A673 (cell line): ENCODE results near the gene PES1.

Source experiments
- EZH2 ChIP-seq: fragments of 200-600 bp; sonication (generic); IDR thresholded peaks from 2 replicates; pipeline ENCODE4 v1.6.1; 2017; ENCODE audit warnings: borderline replicate concordance, low read depth, mild to moderate bottlenecking, mixed read lengths, antibody characterized with exemption, low read length; ENCODE audit not compliant: poor library complexity, severe bottlenecking
- TF ChIP-seq, protein P1 (sequence below): fragments of 300-800, 200-600 bp; sonication (generic); conservative IDR thresholded peaks from 2 replicates; pipeline ENCODE4 v1.5.1; 2017; ENCODE audit warnings: low read depth, mild to moderate bottlenecking, antibody characterized with exemption, low read length, moderate library complexity, mixed read lengths

DNA sequence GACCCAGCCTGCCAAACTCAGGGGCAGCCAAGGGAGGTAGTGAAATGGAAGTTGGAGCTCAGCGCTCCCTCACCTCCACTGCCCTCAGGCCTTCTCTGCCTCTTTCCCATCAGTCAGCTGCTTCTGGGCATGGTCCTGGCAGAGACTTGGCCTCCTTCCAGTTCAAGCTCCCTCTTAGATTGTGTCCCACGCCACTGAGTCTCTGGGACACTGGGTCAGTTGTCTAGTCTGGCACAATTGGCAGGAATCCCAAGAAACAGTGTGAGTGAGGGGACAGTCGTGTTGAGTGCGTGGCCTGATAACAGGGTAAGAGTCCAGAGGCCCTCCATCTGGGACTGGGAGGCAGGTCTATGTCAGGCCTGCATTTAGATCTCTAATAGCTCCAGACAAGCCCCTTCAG, 36.8 kb upstream of the PES1 start:
- TF ChIP-seq, protein P1, sequence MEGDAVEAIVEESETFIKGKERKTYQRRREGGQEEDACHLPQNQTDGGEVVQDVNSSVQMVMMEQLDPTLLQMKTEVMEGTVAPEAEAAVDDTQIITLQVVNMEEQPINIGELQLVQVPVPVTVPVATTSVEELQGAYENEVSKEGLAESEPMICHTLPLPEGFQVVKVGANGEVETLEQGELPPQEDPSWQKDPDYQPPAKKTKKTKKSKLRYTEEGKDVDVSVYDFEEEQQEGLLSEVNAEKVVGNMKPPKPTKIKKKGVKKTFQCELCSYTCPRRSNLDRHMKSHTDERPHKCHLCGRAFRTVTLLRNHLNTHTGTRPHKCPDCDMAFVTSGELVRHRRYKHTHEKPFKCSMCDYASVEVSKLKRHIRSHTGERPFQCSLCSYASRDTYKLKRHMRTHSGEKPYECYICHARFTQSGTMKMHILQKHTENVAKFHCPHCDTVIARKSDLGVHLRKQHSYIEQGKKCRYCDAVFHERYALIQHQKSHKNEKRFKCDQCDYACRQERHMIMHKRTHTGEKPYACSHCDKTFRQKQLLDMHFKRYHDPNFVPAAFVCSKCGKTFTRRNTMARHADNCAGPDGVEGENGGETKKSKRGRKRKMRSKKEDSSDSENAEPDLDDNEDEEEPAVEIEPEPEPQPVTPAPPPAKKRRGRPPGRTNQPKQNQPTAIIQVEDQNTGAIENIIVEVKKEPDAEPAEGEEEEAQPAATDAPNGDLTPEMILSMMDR: no peak
- TF ChIP-seq EZH2: no peak
